HG03575 (cell line): ENCODE measurements around the gene LYSMD2.

ENCODE experiments used
- ATAC-seq: cut with Tn5 transposase; IDR thresholded peaks from one replicate; pipeline ENCODE4 v1.9.1; 2021; ENCODE audit not compliant: unreplicated experiment, insufficient number of reproducible peaks, low FRiP score; ENCODE audit errors: extremely low read depth

The LYSMD2 gene

DNA sequence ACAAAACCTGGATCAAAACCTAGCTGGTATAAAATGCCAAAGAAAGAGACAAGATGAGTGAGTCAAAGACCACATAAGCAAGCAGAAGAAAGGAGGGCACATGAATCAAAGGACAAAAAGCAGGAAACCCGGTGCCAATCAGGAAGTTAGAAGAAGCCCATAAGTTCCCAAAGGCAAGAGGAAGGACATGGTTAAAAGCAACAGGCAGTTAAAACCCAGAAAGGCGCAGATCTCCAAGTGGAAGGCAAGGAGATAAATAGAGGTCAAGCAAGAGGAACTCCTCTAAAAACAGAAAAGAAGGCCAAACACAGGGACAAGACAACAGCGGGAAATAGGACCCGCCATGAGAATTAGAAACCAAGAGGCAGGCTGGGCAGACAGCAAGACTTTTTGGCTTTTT, 18.3 kb upstream of the LYSMD2 start:
- no peak for ATAC-seq

DNA sequence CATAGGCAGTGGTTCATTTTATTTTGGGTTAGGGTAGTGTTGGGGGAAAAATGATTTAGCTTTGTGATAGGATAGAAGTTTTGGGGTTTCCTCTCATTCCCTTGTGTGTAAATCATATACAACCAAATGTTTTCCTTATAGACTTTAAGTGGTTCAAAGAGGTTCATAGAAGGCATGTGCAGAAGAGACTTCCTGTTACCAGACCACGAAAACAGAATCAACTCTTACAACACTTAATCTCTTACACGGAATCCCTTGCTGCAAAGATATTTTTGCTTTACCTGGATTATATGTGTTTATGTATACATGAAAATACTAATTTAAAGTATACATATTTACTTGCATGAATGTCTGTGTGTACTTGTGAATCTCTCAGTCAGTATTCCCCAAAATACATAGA, 16.8 kb upstream of the LYSMD2 start:
- ATAC-seq, result no peak

DNA sequence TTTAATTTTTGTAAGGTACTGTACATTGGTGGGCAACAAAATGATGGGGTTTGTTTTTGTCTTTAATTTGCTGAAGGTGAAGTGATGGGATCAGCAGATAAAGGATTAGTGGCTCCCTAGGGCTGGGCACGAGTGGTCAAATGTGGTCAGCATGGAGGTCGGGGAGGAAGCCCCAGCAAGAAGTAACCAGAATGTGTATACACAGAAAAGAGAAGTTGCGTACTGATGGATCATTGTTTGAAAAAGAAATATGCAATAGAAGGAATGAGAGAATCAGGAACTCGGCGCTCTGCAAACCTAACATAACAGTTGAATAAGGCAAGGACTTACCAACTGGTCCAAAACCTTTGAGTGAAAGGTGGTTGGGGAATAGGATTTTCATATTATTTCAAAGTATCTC, 15.4 kb upstream of the LYSMD2 start:
- ATAC-seq, result no peak

DNA sequence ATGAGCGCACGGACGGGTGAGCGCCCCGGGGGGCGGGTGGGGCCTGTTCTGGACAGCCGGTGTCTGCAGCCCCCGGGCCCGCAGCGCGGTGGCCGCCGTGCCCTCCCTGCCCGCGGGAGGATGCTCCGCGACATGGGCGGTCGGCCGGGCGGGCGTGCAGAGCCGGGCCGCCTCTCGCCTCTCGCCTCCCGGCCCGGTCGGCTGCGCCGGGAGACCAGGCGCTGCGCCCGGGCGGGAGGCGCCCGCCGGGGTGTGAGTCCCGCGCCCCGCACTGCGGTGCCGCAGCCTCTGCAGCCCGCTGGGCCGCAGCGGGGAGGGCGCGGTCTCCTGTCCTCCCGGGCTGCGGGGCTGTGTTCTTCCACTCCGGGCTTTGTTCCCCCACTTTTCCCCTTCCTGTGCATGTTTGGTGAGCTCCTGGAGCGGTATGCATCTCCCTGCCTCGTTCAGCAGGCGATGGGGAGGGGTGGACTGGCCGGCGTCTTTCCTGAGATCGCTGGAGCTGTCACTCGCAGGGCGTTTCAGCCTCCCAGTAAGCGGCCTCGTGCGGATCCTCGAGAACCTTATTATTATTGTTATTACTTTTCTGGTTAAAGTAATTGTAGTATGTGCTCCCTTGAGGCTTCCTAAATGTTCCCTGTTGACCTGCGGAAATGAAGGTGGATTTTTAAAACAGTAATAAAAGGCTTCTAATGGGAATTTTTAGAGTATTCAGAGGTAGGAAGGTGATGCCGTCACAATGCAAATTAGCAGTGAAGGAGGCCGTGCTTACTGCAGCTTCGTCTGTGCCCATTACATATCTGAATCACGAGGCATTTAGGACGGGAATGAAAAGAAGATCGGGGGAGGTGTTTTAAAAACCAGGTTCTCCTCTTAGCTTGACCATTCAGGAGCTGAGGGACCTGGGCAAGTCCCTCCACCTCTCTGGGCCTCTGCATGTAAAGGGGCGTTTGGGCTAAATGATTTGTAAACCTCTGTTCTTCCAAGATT, 14.5 kb upstream of the LYSMD2 start:
- no peak for ATAC-seq

DNA sequence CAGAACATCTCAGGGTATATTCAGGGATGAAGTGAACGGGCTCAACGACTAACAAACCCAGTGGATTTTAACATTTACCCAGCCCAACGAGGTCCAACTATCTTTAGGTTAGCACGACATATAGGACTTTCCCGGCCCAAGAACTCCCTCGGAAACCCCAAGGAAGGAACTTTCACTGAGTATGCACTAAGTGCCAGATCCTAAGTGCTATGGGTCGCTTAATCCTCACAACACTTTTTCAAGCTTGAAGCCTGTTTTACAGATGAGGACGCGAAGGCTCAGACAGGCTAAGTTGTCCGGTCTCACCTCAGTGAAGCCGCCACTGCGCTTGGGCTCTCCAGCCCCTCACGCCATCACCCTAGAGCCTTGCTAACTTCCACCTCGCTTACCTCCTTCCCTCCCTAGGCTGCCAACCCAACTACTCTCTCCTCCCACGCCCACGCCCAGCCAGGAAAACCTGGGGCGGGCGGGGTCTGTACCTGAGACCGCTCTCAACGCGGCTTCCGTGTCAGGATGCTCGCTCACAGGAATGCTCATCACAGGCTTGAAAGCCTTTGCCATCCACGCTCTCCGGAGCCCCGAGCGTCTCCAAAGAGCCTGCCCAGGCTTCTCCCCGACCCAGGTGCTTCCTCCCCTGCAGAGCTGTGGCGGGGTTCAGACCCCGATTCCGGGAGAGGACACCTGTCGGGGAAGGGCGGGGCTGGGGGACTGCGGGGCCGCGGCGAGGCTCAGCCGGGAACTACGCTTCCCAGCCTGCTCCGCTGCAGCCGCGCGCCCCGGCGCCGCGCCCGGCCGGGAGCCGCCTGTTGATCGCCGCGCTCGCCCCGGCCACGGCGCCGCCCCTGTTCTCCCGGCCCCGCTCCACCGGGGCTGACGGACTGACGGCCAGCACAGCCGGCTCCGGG, 13.6 kb upstream of the LYSMD2 start, which contains the start of gene TMOD2:
TSS of gene TMOD2 (plus strand) at position 806 of the 905 bp plus-strand sequence. CDS start 14,845 bp downstream, outside the sequence.
- no peak for ATAC-seq

DNA sequence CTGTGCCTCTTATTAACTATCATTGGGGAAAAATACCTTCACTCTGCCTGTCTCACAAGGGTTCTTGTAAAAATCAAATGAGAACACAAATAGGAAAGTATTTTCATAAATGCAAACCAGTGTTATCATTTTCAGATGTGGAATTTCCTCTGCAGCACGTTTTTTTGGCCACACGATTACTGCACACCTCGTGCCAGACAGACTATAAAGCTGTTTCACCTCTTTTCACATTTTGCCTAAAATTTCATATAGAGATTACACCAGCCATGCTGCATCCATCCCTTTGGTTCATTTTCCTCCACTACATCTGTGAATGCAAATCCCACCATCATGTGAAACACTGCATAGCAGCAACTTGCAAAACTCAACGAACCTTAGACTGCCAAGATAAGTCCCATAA, 12.7 kb upstream of the LYSMD2 start:
- ATAC-seq, result no peak

DNA sequence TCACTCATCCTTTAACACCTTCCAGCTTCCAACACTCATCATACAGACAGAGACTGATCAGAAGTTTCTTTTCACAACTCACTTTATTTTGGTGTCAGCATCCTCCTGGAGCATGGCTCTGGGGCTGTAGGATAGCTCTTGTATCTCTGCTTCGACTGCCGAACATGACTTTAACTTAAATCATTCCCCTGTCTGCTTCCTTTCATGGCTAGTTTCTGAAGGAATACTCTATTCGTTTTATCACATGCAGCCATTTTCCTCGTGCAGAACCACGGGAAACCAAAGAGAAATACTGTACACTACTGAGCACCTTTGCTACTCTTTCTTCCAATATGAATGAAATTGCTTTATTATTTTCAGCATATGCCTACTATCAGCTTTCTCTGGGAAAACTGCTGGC, 11.9 kb upstream of the LYSMD2 start:
- ATAC-seq, result no peak

DNA sequence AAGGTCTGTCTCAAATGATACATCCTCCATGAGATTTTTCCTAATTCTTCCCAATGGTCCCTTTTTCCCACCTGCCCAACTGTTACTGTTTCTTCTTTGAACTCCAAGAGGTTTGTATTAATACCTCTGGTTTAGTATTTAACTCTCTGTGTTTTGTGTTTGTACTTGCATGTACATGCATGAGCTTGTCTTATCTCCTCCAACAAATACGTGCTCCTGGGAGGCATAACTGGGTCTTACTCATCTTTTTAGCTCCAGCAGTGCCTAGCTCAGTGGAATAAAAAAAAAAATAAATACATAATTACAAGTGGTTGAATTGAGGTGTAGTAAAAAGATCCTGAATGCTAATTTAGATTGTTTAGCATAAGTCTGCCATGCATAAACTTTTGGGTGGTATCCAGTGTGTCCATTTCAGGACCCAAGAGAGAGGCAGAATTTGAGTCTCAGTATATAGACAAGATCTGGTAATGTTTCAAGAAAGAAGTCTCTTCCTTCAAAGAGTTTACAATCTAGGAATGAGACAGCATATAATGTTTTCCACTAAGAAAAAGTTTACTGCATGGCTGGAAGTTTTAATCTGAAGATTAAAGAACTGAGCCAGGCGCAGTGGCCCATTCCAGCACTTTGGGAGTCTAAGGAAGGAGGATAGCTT, 1.7 kb upstream of the LYSMD2 start:
- no peak for ATAC-seq

DNA sequence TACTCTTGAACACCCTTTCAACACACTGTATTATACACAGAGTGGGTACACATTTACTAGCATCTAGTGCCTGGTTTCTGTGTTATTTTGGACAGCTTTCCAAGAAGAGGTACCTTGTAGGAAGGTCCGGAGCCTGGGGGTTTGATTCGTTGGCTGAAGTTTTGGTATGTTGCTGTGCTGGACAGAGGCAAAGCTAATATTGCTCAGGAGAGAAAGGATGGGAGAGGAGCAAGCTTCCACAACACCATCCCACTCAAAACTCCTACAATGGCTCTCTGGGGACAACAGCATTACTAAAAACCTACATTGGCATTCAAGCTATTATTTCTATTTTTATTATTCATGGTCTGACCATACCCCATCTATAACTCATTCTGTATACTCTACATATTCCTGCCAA, 1.1 kb upstream of the LYSMD2 start:
- ATAC-seq, result no peak

DNA sequence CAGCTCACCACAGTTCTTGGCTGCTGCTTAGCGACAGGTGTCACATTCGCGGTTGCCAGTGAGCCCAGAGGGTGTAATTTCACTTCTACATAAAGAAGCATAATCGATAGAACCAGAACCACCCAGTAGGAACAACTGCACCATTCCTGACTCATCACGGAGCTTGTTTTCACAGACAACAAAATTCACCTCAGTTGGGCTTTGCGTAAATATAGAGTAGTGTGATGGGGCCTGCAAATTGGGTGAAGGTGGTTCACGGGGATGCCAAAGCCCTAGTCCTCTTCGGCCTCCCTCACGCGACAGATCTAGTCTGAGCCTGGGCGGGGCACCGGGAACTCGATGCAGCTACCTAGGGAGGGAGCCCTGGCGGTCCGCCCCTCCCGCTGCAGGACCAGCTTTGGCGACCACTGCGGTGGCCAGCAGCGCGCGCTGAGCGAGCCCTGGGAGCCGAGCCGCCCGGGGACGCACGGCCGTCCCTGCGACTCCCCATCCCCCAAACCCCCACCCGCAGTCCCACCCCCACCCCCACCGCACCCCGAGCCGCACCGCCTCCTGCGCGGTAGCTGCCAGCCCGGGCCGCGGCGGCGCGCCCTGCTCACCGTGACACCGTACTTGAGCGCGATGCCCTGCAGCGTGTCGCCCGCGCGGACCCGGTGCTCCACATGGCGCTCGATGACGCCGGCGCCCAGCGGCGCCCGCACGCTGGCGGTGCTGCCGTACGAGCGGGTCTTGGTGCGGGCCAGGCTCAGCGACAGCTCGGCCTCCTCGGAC, 519 bp downstream of the LYSMD2 start:
- ATAC-seq, result no peak

DNA sequence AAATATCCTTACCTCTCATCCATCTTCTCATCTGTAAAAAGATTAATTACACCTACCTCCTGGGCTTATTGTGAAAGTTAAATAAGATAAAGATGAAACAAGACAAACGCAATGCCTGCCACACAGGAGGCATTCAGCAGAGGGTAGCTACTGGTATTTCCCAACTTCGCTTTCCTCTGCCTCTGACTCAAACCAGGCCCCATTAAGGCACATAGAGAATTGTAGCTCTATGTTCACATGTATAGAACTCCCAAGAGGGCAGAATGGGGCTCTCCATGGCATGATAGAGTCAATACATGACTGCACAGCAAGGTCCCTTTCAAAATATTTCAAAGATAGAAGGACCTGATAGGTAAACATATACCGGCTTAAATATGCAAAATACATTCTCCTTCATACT, 1.4 kb downstream of the LYSMD2 start:
- no peak for ATAC-seq

DNA sequence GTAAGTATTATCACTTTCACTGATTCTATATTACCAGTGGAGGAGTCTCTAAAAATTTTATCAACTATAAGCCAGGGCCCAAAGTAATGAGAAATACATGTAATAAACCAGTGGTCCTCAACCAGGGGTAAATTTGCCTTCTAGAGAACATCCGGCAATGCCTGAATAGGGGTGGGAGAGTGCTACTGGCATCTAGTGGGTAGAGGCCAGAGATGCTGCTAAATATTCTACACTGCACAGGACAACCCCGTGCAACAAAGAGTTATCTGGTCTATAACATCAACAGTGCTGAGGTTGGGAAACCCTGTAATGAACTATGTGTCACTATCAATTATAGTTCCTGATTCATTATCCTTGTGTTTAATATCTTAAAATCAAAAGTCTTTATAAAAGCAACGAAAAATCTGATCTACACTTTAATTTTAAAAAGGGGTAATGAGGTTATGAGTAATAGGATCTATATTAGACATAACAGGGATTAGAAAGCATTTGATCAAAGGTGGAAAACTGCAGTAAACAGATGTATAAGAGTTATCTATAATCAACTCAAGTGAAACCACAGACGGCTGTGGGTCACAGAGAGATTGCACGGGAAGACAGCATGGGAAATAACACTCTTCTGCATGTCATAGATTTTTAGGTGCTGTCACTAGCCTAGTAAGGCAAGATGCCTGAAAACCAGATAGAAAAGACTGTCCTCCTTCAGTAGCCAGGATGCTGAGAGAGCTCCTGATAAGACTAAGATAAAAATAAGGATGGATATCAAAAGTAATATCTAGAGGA, 2.0 kb downstream of the LYSMD2 start:
- no peak for ATAC-seq

DNA sequence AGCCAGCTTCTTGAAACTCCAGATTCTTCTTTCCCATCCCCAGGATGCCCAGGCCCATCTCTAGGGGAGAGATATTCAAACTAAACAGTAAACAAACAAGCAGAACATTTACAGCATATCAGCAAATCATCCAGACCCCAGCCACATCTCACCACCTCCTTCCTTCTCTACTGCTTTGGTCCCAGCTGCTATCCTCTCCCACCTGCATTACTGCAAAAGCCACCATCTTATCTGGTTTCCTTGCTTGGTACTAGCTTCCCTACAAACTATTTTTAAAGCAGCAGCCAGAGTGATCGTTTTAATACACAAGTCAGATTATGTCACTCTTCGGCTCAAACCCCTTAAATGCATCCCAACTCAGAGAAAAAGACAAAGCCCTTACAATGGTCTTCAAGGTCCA, 4.8 kb downstream of the LYSMD2 start:
- no peak for ATAC-seq

DNA sequence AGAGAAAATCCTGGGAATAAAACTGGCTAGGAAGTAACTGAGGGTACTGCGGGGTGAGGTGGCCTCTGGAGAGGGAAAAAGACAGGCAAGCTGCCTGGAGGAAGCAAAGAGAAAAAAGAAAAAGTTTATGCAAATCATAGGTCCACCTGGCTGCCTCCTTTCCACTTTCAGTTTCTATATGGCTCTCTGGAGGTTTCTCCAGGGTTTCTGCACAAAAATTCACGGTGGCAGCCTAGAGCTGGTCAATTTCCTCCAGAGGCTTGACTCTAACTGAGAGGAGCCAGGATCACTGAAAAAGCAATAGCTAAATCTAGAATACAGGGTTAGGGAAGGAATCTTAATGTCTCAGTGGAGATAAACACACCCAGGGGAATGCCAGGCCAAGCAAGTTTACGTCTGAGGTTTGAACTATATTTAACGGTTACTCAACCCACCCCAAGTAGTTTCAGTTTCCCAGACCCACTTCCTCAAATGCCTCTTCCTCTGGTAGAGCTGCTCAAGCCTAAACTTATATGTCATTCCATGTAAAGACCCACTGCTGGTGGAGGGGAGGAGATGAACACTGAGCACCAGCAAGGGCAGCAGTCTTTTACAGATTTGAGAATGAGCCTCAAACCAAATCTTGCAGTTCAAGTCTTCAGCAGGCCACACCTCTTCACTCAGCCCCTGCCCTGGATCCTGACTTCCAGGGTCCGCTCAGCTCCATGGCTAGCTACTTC, 5.7 kb downstream of the LYSMD2 start:
- ATAC-seq, result peak; percentile 31

DNA sequence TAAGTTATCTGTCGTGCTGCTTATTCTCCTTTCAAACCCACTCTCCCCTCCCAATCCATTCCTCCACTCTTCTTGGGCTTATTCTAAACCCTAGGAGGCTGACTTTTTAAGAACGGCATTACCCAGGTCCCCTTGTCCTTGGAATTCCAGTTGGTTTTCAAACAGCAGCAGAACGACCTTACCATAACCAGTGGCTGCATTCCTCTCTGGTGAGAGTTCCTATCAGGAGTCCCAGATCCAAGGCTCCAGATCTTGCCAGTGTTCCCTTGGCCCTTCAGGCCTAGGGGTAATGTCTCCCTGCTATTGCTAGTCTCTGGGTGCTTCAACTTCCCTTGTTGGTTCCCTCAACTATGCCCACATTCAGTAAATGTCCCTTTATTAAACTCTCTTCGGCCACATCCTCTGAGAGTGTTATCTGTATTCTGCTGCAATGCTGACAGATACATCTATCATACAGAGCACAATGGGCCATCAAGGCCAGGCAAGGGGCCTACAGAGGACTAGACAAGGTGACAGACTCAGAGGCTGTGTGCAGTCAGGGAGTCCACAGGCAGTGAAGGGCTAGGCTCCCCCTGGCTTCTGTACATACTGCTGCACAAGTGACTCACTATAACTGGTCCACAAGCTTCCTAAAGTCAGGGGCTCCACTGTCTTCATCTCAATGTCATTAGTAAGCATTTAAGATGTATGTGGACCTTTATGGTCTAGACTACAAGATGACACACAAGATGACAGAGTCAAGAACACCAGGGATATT, 10.1 kb downstream of the LYSMD2 start:
- ATAC-seq, result no peak

DNA sequence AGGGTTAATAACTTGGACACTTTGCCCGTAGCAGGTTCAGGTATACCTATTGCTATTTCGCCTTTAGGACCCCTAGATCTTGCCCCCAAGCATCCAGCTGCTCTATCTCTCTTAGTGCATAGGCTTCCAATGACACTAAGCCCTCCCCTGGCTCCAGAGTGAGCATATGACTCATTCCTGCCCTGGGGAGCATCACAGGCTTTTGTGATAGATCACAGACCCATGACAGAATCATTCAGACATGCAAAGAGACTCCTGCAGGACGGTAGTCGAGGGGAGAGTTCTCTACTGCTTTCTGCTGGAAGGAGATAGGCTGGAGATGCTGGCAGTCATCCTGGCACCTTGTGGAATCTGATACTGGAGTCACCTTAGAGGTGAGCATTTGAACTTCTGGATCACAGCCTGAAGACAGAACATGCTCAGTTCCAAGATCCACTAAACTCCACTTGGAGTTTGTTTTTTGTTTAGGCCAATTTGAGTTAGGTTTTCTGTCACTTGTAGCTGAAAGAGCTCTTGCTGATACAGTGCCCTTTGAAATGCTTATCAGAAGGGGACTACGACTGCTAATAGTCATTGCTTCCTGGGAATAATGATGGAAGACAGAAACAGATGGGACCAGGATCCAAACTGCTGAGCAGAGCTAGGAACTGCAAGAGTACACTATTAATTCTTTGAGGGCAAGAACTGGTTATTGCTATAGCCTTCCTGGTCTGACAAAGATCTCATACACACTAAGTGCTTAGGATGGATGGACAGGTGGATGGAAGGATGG, 11.0 kb downstream of the LYSMD2 start:
- no peak for ATAC-seq
